NCI-H2196 treated with DMSO at 0.1 percent for 48 hours (cell line): ENCODE measurements around the gene C19orf81.

Experiments
- DNase-seq: peaks from one replicate; lab custom pipeline; 2025; ENCODE audit not compliant: unreplicated experiment; lab: John Stamatoyannopoulos, UW

The C19orf81 gene

DNA sequence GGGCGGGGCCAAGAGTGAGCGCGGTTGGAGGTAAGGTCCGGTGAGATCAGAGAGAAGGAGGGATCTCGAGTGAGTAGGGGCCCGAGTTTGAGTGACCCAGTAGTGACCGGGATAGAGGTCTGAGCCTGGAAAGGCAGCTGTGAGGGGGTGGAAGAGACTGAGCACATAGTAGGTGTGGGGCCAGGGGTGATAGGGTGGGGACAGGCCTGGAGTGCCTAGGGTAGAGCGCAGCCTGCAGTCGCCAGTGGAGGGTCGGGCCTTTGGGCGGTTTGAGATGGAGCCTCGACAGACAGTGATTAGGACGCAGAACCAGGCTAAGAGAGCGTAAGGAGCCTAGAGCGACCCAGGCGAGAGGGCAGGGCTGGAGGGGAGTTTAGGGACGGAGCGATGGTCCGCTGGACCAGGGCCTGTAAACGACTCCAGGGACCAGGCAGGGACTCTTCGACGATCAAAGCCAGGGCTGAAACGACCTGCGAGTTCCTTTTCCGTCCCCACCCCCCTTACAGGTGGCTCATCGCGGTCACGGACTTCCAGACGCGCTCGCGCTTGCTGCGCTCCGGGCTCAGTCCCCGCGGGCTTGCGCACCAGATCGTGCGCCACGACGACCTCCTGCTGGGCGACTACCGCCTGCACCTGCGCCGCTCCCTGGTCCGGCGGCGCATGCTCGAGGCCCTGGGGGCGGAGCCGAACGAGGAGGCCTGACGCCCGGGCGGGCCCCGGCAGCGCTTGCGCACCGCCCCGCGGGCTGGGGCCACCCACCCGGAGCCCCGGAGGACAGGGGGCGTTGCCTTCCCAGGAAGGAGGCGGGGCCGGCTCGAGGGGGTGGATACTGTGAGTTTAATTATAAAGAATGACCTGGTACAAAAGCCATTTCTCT, 9.4 kb downstream of the C19orf81 start:
- DNase-seq = peak; percentile 87

DNA sequence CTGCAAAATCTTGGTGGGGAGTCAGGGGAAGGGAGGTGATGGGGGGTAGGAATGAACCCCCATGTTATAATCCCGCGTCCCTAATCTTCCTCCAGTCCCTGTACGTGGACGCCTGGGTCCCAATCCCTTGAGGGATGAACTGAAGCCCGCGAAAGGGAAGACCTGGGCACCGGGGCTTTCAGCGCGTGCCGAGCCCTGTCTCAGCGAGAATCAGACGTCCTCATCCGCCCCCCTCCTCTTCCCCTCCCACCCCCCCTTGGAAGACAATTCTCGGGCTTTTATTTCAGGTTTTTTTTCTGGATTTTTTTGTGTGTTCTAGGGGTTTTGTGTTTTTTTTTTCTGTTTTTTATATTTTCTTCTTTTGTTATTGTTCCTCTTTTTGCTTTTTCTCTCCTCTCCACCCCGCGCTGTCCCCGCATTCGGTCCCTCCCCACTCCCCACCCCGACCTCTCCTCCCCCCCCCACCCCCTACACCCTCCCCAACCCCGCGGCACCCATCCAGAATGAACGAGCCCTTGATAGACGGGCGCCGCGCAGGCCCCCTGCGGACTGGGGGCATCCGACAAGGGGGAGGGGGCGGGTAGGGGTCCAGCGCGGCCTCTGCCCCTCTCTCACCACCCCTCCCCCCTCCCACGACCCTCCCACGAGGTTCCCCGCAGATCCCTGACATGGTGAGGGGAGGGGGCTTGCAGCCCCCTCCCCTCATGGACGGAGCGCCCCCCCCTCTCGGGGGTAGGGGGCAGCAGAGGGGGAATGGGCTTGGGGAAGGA, 10.3 kb downstream of the C19orf81 start:
- no peak for DNase-seq

DNA sequence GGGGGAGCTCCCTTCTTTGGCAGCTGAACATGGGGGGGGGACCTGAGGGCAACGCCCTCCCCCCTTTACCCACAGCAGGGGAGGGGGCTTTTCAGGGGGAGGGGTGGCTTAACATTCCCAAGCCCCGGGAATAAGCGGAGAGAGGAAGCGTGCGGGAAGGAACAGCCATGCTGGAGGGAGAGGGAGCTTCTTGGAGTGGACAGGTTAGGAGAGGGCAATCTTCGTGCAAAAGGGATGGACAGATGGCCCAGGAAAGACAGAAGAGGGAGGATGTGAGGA, 10.8 kb downstream of the C19orf81 start:
- DNase-seq = no peak

DNA sequence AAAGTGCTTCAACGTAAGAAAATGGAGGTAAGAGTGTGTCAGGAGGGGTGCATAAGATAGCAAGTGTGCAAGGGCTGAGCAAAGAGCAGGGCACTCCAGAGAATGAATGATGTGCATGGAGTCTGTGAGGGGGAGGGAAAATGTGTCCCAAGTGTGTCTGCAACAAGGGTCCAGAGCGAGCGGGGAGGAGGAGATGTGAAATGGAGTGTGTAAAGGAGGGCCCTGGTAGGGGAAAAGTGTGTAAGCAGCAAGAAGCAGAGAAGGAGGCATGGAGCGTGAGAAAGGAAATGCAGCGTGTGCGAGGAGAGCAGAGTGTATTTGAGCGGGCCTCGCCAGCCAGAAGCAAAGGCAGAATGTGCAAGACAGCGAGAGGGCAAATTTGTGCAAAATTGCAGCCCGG, 11.8 kb downstream of the C19orf81 start:
- DNase-seq = no peak

DNA sequence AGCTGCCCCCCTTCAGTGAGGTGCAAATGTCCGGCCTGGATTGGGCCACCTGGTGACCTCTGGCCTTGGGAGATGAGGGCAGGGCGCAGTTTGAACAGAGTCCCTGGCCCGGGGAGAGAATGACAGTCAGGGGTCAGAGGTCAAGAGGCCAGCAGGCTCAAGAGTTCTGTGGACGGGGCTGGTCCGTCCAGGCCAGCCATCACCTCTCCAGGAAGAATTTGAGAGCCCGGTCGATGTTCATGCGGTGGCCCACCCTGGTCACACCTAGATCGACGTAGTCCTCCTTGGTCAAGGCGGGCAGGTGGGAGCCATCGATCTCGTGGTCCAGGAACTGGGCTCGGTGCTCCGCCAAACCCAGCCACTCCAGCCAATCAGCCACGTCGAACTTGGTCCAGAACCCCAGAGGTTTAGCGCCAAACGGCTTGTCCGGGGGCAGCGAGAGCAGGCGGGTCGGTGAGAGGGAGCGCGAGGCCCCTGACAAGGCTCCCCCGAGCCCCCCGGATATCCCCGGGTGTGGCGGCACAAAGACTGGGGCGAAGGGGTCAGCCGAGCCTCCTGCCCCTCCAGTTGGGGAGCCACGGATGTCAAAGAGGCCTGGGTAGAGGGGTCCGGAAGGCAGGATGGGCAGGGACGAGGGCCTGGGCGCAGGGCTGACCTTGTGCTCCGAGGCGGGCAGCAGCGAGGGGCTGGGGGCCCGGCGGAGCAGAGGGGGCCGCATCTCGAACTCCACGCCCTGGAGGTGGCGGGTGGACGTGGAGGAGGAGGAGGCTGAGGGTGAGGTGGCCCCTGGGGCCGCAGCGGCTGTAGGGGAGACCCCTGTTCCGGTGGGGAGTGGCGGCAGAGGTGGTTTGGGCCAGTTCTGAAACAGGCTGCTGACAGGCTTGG, 12.8 kb downstream of the C19orf81 start:
- no peak for DNase-seq

DNA sequence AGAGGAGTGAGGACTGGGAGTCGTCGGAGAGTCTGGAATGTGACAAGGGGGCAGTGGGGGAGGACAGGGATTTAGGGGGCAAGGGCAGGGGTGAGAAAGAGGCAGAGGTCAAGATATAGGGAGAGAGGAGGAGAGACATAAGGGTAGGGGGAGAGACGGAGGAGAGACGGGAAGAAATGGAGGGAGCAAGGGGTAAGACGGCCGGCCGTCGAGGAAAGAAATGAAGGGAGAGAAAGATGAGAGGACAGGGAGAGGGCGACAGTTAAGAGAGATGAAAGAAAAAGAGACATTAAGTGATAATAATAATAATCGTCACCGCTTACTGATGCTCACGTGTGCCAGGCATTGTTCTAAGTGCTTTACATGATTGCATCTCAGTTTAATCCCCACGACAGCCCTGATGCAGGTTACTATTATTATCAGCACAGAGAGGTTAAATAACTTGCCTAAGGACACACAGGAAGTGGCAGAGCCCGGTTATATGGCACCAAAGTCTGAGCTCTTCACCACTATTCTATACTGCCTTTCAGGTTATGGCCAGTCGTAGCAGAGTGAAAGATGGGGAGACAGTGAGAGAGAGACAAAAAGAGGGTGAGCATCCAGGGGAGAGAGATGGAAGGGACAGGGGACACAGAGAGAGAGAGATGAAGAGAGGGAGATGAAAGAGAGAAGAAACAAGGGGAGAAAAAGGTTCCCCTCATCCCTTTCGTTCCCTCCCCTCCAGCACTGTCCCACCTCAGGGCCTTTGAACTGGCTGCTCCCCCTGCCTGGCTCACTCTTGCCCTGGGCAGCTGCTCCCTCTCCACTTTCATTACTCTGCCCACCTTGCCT, 13.6 kb downstream of the C19orf81 start:
- no peak for DNase-seq

DNA sequence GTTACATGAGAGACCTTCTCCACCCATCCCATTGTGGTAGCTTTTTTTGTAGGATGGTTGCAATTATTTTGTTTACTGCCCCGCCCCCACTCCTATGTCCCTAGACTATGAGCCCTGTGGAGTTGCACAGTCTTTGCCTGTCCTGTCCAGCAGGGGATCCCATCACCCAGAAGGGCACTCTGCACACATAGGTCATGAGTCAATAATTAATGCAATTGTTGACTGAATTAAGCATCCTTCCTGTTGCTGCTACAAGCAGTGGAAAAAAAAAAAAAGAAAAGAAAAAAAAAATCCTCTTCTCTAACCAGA, 14.2 kb downstream of the C19orf81 start:
- DNase-seq = no peak

DNA sequence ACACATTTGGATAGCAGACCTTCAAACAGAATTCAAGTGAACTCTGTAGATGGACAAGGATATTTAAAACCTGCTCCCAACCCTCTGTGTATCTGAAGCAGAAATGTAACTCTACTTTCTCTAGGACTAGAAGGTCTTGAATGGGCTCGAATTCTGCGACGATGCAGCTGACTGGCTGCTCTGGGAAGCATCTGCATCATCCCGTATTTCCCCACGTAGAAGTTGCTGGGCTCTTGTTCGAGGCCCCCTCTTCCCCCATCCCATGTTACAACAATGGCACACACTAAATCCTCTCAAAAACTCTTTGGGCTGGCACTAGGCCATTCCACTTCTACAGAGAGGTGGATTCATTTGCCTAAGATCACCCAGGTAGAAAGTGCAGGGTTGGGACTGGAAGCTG, 15.0 kb downstream of the C19orf81 start:
- no peak for DNase-seq

DNA sequence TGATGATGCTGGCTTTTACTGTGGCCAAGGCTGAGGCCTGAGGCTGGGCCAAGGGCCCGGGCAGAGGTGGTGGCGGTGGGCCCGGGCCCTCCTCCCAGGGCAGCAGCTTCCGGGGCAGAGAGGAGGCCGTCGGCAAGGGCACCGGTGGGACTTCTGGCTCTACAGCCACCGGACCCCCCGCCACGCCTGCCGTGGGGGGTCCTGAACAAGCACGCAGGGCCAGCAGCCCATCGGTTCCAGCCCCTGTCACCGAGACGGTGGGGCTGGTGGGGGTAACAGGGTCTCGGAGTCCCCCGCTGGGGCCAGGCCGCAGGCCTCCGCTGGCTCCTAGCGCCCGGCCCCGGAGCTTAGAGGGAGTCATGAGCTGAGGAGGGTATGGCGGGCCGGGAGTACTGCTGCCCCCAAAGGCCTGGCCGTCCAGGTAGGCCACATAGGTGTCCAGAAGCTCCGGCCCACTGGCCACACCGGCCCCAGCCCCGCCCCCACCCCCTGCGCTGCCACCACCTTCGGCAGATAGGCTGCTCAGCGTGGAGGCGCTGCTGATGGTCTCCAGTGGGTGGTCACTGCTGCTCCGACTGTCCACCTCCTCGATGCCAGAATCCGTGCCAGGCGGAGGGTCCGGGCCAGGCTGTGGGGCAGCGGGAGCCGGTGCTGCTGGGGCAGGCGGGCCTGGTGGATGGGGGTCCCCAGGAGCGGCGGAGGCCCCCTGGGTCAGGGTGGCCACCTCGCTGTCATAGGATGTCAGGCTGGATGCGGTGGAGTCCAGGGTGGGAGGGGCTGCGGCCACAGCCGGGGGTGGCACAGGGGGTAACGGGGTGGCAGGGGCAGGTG, 17.3 kb downstream of the C19orf81 start:
- DNase-seq = no peak

DNA sequence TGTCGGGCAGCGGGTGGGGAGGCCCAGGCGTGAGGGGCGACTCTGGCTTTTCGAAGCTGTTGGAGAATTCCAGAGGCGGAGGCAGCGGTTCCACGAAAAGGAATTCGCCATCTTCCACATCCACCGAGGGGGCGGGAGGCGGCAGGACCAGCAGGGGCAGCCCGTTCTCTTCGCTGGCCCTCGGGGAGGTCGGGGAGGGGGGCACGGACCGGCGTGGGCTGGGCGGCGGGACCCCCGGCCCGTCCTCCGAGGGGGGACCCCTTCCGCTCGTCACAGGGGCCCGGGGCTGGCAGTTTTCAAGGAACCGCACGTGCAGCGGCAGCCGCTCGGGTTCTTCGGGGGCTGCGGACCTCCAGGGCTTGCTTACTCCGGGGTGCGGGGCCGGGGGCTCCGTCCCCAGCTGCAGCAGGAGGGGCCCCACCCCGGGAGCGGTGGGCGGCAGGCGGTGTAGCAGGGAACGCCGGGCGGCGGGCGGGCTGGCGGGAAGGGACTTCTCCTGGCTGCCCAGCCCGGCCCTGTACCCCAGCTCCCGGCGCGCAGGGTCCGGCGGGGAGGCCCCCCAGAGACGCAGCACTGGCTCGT, 18.0 kb downstream of the C19orf81 start:
- no peak for DNase-seq

DNA sequence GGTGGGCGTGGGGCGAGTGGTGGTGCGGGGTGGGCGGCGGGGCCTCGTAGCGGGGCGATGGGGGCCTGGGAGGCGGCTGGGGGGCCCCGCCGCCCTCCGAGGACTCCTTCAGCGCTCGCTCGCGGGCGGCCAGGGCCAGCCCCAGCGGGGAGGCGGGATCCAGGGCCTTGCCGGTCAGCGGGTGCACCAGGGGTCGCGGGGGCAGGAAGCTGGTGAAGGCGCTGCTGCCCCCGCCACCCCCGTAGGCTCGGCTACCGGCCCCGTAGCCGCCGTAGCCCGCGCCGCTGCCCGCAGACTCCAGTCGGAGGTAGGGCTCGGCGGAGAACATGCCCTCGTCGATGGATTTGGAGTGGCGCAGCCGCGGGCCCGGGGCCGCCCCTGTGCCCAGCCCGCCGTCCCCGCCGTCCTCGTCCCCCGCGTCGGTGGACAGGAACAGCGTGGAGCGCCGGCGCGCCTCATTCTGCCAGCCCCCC, 18.6 kb downstream of the C19orf81 start:
- DNase-seq = no peak

DNA sequence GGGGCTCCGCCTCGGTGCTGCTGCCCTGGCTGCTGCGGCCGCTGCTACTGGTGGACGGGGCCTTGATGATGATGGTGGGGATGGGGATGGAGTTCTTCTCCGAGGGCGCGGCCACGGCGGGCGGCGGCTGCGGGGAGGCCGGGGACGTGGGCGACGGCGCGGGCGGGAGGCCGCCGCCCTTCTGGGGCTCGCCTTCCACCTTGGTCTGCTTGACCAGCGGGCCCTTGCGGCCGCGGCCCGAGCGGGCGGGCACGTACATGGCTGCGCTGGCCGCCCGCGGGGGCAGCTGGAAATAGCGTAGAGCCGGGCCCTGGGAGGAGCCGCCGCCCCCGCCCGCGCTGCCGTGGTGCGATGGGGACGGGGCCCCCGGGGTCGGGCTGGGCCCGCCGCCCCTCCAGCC, 19.2 kb downstream of the C19orf81 start:
- DNase-seq = no peak

DNA sequence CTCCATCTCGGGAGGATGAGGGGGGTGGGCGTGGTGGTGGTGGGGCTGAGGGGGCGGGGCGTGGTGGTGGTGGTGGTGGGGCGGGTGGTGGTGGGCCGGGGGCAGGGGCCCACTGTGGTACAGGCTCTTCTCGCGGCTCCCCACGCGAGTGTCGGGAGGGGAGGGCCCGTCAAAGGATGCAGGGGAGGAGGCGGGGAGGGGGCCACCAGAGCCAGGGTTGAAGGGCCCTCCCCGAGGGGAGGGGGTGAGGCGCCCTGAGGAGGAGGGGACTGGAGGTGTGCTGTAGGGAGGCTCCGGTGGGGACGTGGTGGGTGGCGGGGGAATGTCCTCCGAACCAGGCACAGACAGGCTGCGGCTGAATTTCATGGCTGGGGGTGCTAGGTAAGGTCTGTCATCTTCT, 19.6 kb downstream of the C19orf81 start:
- no peak for DNase-seq

DNA sequence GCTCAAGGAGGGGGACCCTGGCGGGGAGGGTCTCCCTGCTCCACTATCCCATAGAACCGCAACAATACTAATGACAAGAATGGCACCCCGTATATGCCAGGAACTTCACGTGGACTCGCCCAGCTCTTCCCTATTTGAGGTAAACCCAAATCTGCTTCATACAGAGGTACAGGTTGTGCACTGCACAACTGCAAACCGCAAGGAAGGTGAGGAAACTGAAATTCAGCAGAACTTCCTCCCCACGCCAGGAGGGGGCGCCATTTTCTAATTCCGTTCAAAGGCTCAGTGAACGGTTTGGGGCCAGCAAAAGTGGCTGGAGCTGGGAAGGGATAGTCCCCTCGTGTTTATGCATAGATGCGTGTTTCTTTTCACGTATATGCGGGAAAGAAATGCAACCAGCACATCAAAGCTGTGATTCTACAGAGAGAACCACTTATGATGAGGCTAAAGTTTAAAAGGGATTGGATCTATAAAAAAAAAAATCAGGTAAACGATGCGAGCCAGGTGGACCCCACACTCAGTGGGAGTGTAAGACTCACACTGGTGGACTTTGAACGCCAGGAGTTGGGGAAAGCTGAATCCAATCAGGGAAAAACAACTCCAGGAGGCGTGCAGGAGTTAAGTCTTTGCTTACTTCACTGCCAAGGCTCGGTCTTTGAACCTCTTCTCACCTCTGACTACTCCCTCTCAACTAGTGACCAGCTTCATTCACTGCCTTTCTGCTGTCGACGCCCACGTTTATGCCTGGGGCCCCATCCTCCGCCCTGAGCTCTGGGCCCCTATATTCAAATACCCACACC, 20.3 kb downstream of the C19orf81 start:
- no peak for DNase-seq

DNA sequence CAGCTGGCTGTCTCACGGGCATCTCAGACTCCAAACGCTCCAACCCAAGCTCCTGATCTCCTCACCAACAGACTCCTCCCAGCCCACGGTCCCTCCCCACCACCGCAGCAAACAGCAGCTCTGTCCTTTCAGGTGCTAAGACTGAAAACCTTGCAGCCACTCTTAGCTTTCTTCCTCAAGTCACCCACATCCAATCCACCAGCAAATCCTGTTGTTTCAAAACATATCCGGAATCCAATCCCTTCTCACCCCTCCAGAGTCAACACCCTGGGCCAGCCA, 20.8 kb downstream of the C19orf81 start:
- no peak for DNase-seq

DNA sequence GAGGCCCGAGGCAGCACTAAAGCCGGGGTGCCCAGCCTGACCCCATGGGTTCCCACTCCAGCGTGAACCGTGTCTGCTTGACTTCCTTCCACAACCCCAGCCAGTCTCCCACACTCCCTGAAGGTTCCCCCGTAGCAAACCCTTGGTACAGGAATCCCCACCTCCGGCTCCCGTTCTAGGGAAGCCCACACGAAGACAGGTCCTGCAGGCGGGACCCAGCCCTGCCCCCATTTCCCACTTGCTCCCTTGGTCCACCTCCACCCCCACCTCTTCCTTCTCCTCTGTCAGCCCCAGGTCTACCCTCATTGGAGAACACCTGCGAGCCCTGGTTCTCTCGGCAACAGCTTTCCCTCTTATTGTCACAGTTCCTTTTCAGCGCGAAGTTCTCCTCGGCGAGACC, 23.9 kb downstream of the C19orf81 start:
- no peak for DNase-seq

DNA sequence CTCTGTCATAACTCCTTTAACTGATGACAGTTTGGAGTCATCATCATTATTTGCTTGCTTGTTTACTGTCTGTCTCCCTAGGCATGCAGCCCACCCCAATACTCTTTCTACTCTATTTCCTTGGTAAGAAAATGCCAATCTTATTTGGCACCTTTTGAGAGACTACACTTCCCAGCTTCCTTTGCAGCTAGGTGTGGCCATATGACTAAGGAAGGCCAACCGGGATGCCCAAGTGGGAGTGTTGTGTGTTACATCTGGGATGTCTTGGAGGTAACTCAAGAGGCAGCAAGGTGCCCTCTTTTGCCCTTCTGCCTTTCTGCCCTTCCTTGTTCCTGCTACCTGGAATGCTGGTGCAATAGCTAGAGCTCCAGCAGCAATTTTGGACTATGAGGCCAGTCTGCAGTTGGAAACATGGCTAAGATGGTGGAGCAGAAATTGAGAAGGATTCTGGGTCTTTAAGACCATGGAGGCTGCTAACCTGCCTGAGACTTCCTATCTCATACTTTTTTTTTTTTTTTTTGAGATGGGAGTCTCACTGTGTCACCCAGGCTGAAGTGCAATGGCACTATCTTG, 27.5 kb downstream of the C19orf81 start:
- no peak for DNase-seq

DNA sequence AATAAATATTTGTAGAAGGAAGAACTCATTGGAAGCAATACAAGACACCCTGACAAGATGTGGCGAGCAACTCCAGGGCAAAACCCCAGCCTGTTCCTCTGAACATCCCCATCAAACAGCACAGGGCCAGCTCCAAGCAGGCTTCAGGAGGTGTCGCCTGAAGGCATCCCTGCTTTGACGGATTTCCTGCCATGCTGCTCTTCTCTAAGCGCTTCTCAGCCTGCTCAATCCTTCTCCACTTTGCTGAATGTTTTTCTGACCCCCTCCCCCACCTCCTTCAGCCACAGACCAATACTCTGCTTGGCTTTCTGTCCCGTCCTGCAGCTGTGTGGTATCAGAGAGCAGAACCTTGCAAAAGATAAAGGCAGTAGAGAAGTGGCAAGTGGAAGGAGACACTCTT, 28.4 kb downstream of the C19orf81 start:
- DNase-seq = no peak

DNA sequence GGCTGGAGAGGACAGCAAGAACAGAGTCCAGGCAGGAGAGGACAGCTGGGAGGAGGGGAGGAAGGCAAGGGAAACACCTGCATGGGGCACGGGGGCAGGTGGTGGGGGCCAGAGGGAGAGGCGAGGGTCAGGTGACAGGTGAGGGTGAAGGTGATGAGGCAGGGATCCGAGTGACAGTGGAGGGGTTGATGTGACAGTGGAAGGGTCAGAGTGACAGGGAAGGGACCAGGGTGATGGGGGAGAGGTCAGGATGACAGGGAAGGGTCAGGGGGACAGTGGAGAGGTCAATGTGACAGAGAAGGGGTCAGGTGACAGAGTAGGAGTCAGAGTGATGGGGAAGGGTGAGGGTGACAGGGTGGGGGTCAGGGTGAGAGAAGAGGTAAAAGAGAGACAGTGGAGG, 29.1 kb downstream of the C19orf81 start:
- no peak for DNase-seq
